Measurements from ENCODE around the gene SHROOM3.

The SHROOM3 gene

GRCh38 chr4:76830964-76831703, 396.1 kb downstream of the SHROOM3 start:
- no peak overlapping the region for H3K4me3 ChIP-seq (ENCODE audit: low read depth, low read length)
- no peak for DNase-seq (ENCODE audit: low read depth)
- no peak for TF ChIP-seq CTCF (IDR thresholded peaks at IDR 0.05; ENCODE audit: insufficient read depth, low read depth, low read length, missing control alignments)

GRCh38 chr4:76831711-76832373, 396.8 kb downstream of the SHROOM3 start:
- H3K4me3 ChIP-seq (ENCODE audit: low read depth, low read length): no peak overlapping the region
- no peak for DNase-seq (ENCODE audit: low read depth)
- TF ChIP-seq CTCF (IDR thresholded peaks at IDR 0.05; ENCODE audit: insufficient read depth, low read depth, low read length, missing control alignments): no peak
